GDM1 (cell line): Measurements from ENCODE around the gene NDUFA3.

Experiments
- DNase-seq: peaks from one replicate; lab custom pipeline; 2025; lab: John Stamatoyannopoulos, UW

The NDUFA3 gene

GRCh38 chr19:54137699-54138488, 35.2 kb downstream of the NDUFA3 start, which contains the start of gene CNOT3:
Gene CNOT3, plus strand, starts transcription at chr19:54137762. Its CDS starts 5,217 bp downstream, at chr19:54142979.
- DNase-seq: no peak

GRCh38 chr19:54138489-54139256, 36.0 kb downstream of the NDUFA3 start:
- no peak for DNase-seq

GRCh38 chr19:54141356-54141755, 38.7 kb downstream of the NDUFA3 start:
- no peak for DNase-seq

GRCh38 chr19:54142166-54142780, 39.6 kb downstream of the NDUFA3 start:
- no peak for DNase-seq

- DNase-seq: no peak
Measured at GRCh38 chr19:54145541-54146158, 43.0 kb downstream of the NDUFA3 start.

- no peak for DNase-seq
Measured at GRCh38 chr19:54147676-54148075, 45.0 kb downstream of the NDUFA3 start.

GRCh38 chr19:54148158-54148557, 45.5 kb downstream of the NDUFA3 start:
- DNase-seq: no peak

GRCh38 chr19:54149021-54149812, 46.6 kb downstream of the NDUFA3 start:
- no peak for DNase-seq

- no peak for DNase-seq
Measured at GRCh38 chr19:54151362-54152035, 48.8 kb downstream of the NDUFA3 start.

- DNase-seq: no peak
Measured at GRCh38 chr19:54152267-54152666, 49.6 kb downstream of the NDUFA3 start.

GRCh38 chr19:54152878-54153524, 50.3 kb downstream of the NDUFA3 start:
- DNase-seq: no peak

GRCh38 chr19:54153731-54154326, 51.2 kb downstream of the NDUFA3 start:
- no peak for DNase-seq

- no peak for DNase-seq
Measured at GRCh38 chr19:54154603-54155345, 52.1 kb downstream of the NDUFA3 start.

- no peak for DNase-seq
Measured at GRCh38 chr19:54155694-54156093, 53.0 kb downstream of the NDUFA3 start.

- DNase-seq: no peak
Measured at GRCh38 chr19:54156490-54156889, 53.8 kb downstream of the NDUFA3 start.

- no peak for DNase-seq
Measured at GRCh38 chr19:54156953-54157352, 54.3 kb downstream of the NDUFA3 start.
